GM21825 (cell line): ENCODE measurements around the gene TUBGCP5.

Experiments
- ATAC-seq: cut with Tn5 transposase; IDR thresholded peaks from one replicate; pipeline ENCODE4 v1.9.1; 2021; ENCODE audit warnings: mild to moderate bottlenecking, moderate library complexity; ENCODE audit not compliant: unreplicated experiment

Gene TUBGCP5

DNA sequence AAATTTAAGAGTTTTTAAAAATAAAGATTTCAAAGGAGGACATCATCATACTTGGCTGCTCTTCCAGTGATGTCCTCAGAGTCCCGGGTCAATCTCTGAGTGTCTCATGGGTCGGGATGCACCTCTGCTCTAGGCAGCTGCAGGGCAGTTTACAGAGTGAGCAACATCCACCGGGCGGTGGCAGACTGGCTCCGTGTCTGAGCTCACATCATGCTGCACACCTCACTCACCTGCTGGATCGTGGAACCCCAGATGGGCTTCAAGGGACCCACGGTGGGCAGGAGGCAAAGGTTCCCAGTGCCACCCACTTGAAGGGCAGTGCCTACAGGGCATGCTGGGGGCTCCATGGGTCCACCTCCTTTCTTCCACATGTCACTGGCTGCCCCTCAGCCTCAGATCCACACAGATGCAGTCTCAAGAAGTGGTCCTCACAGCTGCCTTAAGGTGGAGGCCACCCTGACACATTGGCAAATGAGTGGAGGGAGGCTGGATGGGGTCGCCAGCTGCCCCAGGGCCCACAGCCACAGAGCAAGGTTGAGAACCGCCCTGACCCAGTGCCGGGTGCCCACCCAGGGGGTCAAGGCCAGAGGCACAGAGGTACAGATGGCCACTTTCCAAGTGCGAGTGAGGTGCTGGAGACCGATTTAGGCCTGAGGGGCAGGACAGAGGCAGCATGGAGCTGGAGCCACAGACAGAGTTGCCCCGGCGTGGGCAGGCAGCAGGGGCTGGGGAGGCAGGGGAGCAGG lies 84.4 kb downstream of the TUBGCP5 start:
- no peak for ATAC-seq

DNA sequence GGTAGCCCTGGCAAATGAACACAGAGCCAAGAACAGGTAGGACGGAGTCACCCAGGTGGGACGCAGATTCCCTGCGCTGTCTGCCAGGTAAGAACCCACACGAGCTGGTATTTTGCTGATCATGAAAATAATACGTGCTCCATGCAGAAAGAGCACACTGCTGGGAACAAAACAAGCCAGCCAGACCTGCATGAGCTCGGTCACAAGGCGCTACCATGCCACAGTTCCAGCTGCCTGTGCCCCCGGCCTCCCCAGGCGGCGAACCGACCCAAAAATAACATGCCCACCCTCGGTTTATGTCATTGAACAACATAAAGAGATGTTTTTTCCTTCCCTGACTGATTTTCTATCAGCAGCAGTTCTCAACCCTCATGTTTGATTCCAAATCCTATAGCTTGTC lies 85.0 kb downstream of the TUBGCP5 start:
- ATAC-seq = no peak

DNA sequence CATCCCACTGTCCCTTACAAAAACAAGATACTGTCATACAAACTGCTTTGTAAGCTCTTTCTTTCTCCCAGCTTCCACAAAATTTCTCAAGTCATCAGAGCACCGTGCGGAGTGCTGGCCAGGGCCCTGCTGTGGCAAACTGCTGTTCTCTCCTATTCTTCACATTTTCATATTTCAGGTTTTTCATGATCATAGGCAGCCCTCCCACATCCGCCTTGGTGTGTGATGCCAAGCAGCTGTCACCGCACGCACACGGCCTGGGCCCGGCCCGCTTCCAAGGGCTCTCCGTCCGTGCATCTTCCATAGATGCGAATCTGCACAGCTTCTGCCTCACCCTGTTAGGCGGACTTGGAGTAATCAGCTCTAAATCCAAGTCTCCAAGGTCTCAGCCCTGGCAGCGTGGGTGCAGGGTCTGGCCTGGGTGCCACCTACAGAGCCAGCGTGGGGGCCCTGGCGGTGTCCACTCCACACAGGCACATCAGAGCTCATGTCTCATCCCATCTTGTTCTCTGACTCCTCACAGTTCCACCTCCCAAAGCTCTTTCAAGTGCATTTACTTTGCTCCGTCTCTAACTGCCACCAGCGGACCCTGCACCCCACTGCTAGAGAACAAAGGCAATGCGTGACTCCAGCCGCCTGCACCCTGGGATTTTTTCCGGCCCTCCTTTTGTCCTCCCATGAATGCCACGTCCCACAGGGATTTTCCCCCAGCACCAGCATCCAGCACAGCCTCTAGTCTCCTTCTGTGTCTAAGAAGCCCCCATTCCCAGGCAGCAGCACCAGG lies 86.4 kb downstream of the TUBGCP5 start:
- no peak for ATAC-seq

DNA sequence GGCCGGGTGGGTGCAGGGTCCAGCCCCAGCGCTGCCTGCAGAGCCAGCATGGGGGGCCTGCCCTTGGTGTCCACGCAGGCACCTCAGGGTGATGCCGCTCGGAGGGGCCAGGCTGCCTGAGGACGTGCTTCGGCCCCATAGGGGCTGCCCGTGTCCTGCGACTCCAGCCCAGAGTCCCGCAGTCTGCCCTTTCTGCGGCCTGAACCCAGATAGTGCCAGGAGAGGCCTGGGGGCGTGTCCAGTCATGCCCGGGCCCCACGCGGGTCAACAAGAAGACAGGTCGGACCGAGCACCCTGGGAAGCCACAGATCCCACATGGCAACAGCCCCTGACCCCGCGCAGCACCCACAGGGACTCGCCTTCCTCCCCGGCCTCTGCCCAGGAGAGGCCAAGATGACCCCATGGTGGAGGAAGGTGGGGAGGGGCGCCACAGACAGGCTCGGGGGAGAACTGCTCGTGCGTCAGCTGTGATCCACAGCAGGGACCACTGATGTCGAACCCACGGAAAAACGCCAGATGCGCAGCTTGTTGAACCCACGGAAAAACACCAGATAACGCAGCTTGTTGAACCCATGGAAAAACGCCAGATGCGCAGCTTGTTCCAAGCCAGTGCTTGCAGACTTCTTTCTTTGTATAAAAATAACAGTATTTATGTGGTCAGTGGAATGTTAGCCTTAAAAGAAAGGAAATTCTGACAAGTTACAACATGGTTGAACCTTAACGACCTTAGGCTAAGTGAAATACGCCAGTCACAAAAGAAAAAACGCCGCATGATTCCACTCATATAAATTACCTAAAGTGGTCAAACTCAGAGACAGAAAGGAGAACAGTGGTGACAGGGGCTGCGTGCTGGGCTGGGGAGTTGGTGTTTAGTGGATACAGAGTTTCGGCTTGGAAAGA lies 87.7 kb downstream of the TUBGCP5 start:
- no peak for ATAC-seq

DNA sequence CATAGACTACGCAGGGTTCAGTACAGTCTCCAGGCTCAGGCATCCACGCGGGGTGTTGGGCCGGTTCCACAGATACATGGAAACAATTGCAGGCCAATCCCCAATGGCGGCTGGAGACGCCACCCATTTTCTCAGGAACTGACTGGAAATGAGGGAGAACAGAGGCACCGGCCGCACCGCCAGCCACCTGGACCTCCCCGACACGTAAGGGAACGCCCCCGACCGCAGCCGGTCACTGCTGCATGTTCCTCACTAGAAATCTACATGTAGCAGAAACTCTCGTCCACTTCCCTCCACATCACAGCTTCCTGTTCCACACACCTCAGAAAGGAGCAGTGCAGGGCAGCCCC lies 88.4 kb downstream of the TUBGCP5 start:
- ATAC-seq = no peak

DNA sequence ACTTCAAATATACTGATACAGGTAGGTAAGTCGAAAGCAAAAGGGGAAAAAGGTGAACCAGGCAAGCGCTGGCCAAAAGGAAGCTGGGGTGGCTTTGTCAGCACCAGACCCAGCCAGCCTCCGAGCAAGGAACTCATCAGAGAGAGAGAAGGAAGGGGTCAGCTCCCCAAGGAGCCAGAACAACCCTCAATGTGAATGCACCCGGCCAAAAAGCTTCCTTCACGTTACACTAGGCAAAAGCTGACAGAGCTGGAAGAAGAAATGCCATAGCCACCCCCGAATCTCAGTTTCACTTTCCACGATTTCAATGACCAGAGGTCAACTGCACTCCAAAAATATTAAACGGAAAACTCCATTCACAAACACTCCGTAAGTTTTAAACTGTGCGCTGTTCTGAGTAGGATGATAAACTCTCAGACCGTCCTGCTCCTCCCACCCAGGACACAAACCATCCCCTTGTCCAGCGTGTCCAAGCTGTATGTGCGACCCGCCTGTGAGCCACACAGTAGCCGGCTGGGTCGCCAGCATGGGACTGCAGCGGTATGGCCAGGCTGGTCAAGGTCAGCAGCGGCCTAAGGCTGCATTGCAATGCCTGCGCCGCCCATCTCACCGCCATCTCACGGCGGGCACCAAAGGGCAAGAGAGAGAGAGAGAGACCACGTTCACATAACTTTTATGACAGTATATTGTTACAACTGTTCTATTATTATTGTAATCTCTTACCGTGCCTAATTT lies 88.9 kb downstream of the TUBGCP5 start:
- no peak for ATAC-seq
